ENCODE data around the gene ATG4D. TPM values are rescaled to one million over a fixed set of nuclear protein-coding genes. Genes with fewer than 3 reads are reported as not detected.

The ATG4D gene
- total and polyA plus RNA-seq, 10 of the 15 experiments (the other 5 are each of a cell fraction or from before 2014, with no cell fraction given) = 0.39 to 28.7 (median 13.4) TPM

GRCh38 chr19:10580979-10581631 lies 37.4 kb downstream of the ATG4D start (continued):
- TF ChIP-seq, protein P1, sequence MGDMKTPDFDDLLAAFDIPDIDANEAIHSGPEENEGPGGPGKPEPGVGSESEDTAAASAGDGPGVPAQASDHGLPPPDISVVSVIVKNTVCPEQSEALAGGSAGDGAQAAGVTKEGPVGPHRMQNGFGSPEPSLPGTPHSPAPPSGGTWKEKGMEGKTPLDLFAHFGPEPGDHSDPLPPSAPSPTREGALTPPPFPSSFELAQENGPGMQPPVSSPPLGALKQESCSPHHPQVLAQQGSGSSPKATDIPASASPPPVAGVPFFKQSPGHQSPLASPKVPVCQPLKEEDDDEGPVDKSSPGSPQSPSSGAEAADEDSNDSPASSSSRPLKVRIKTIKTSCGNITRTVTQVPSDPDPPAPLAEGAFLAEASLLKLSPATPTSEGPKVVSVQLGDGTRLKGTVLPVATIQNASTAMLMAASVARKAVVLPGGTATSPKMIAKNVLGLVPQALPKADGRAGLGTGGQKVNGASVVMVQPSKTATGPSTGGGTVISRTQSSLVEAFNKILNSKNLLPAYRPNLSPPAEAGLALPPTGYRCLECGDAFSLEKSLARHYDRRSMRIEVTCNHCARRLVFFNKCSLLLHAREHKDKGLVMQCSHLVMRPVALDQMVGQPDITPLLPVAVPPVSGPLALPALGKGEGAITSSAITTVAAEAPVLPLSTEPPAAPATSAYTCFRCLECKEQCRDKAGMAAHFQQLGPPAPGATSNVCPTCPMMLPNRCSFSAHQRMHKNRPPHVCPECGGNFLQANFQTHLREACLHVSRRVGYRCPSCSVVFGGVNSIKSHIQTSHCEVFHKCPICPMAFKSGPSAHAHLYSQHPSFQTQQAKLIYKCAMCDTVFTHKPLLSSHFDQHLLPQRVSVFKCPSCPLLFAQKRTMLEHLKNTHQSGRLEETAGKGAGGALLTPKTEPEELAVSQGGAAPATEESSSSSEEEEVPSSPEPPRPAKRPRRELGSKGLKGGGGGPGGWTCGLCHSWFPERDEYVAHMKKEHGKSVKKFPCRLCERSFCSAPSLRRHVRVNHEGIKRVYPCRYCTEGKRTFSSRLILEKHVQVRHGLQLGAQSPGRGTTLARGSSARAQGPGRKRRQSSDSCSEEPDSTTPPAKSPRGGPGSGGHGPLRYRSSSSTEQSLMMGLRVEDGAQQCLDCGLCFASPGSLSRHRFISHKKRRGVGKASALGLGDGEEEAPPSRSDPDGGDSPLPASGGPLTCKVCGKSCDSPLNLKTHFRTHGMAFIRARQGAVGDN (IDR thresholded peaks at IDR 0.05) = no peak
- no peak for TF ChIP-seq MTA2 (IDR thresholded peaks at IDR 0.05; ENCODE audit: low read depth)
- no peak for TF ChIP-seq PAX5 (IDR thresholded peaks at IDR 0.05; ENCODE audit: borderline replicate concordance, low read depth, low read length)
- TF ChIP-seq SIN3A (IDR thresholded peaks at IDR 0.05; ENCODE audit: low read depth, low read length) = no peak
- TF ChIP-seq GABPA (IDR thresholded peaks at IDR 0.05; ENCODE audit: low read depth) = no peak
- TF ChIP-seq POLR2A (IDR thresholded peaks at IDR 0.05; ENCODE audit: low read depth, low read length) = no peak
- TF ChIP-seq KDM1A (IDR thresholded peaks at IDR 0.05; ENCODE audit: borderline replicate concordance) = no peak
- TF ChIP-seq TCF12 (IDR thresholded peaks at IDR 0.05; ENCODE audit: low read depth, low read length) = no peak
- TF ChIP-seq DPF2 (IDR thresholded peaks at IDR 0.05) = no peak
- TF ChIP-seq, protein P2, sequence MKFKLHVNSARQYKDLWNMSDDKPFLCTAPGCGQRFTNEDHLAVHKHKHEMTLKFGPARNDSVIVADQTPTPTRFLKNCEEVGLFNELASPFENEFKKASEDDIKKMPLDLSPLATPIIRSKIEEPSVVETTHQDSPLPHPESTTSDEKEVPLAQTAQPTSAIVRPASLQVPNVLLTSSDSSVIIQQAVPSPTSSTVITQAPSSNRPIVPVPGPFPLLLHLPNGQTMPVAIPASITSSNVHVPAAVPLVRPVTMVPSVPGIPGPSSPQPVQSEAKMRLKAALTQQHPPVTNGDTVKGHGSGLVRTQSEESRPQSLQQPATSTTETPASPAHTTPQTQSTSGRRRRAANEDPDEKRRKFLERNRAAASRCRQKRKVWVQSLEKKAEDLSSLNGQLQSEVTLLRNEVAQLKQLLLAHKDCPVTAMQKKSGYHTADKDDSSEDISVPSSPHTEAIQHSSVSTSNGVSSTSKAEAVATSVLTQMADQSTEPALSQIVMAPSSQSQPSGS (IDR thresholded peaks at IDR 0.05; ENCODE audit: low read length) = no peak
- TF ChIP-seq RCOR1 (conservative IDR thresholded peaks at IDR 0.05; ENCODE audit: low read depth, low read length) = no peak
- no peak for TF ChIP-seq EP300 (IDR thresholded peaks at IDR 0.05; ENCODE audit: borderline replicate concordance in 1 of 2, control insufficient read depth in 1 of 2, low read depth in 2 of 2, low read length in 2 of 2)
- 0 out of 2 replicates have a peak, but pooled peaks have one; percentile 32 for TF ChIP-seq GATAD2B (conservative IDR thresholded peaks at IDR 0.05; ENCODE audit: low read depth)
- no peak for TF ChIP-seq ZBED1 (IDR thresholded peaks at IDR 0.05; ENCODE audit: borderline replicate concordance)
- no peak for TF ChIP-seq POLR2AphosphoS2 (IDR thresholded peaks at IDR 0.05; ENCODE audit: low read depth, low read length)
- no peak for TF ChIP-seq PML (IDR thresholded peaks at IDR 0.05; ENCODE audit: low read length)
- TF ChIP-seq MYB (IDR thresholded peaks at IDR 0.05; ENCODE audit: borderline replicate concordance, low read depth, low read length) = no peak
- TF ChIP-seq, protein P3, sequence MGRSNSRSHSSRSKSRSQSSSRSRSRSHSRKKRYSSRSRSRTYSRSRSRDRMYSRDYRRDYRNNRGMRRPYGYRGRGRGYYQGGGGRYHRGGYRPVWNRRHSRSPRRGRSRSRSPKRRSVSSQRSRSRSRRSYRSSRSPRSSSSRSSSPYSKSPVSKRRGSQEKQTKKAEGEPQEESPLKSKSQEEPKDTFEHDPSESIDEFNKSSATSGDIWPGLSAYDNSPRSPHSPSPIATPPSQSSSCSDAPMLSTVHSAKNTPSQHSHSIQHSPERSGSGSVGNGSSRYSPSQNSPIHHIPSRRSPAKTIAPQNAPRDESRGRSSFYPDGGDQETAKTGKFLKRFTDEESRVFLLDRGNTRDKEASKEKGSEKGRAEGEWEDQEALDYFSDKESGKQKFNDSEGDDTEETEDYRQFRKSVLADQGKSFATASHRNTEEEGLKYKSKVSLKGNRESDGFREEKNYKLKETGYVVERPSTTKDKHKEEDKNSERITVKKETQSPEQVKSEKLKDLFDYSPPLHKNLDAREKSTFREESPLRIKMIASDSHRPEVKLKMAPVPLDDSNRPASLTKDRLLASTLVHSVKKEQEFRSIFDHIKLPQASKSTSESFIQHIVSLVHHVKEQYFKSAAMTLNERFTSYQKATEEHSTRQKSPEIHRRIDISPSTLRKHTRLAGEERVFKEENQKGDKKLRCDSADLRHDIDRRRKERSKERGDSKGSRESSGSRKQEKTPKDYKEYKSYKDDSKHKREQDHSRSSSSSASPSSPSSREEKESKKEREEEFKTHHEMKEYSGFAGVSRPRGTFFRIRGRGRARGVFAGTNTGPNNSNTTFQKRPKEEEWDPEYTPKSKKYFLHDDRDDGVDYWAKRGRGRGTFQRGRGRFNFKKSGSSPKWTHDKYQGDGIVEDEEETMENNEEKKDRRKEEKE (IDR thresholded peaks at IDR 0.05) = no peak
- TF ChIP-seq SPI1 (IDR thresholded peaks at IDR 0.05; ENCODE audit: borderline replicate concordance, insufficient read depth, low read depth, low read length) = no peak
- 0 out of 2 replicates have a peak, but pooled peaks have one; percentile 12 for TF ChIP-seq IRF4 (IDR thresholded peaks at IDR 0.05; ENCODE audit: low read depth, low read length)
- TF ChIP-seq EGR1 (IDR thresholded peaks at IDR 0.05; ENCODE audit: borderline replicate concordance in 1 of 2, low read depth in 2 of 2, low read length in 2 of 2) = no peak
- TF ChIP-seq WRNIP1 (IDR thresholded peaks at IDR 0.05; ENCODE audit: borderline replicate concordance, low read depth, low read length) = 0 out of 2 replicates have a peak, but pooled peaks have one; percentile 71
- TF ChIP-seq POU2F2 (IDR thresholded peaks at IDR 0.05; ENCODE audit: borderline replicate concordance, low read depth, low read length) = 0 out of 3 replicates have a peak, but pooled peaks have one; percentile 25
- TF ChIP-seq NFIC (IDR thresholded peaks at IDR 0.05; ENCODE audit: low read depth, low read length) = no peak

Measured in GM12878 (cell line).